NCI-H146 treated with DMSO at 0.1 percent for 48 hours (cell line): Measurements from ENCODE around the gene ERCC4.

Experiments
- DNase-seq: peaks from one replicate; lab custom pipeline; 2025; ENCODE audit not compliant: unreplicated experiment; lab: John Stamatoyannopoulos, UW

The ERCC4 gene

DNA sequence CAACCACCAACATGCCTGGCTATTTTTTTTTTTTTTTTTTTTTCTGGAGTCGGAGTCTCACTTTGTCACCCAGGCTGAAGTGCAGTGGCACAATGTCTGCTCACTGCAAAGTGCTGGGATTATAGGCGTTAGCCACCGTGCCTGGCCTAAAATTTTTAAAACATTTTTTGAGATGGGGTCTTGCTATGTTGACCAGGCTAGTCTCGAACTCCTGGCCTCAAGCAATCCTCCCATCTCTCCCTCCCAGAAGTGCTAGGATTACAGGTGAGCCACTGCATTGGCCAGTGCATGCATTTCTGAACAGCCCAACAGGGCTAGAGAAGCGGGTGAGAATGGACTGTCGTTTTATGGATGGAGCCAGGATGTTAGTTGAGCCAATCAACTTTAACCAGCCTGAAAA is 72.4 kb downstream of the ERCC4 start:
- no peak for DNase-seq

DNA sequence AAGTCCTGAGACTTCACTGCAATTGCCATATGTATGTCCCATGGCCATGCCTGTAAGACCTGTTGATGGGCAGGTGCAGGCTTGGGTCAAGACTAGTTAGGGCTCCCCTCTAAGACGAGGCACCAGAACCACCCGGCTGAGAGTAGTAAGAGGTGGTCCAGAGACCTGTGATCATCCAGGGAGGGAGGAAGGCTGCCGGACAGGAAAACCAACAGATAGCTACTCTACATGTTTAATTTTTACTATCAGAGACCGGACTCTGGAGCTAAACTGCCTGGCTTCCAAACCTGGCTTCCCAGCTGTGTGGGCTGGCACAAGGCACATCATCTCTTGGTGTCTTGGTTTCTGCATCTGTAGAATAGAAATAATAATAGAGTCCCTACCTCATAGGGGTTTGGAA is 73.0 kb downstream of the ERCC4 start:
- DNase-seq = no peak

DNA sequence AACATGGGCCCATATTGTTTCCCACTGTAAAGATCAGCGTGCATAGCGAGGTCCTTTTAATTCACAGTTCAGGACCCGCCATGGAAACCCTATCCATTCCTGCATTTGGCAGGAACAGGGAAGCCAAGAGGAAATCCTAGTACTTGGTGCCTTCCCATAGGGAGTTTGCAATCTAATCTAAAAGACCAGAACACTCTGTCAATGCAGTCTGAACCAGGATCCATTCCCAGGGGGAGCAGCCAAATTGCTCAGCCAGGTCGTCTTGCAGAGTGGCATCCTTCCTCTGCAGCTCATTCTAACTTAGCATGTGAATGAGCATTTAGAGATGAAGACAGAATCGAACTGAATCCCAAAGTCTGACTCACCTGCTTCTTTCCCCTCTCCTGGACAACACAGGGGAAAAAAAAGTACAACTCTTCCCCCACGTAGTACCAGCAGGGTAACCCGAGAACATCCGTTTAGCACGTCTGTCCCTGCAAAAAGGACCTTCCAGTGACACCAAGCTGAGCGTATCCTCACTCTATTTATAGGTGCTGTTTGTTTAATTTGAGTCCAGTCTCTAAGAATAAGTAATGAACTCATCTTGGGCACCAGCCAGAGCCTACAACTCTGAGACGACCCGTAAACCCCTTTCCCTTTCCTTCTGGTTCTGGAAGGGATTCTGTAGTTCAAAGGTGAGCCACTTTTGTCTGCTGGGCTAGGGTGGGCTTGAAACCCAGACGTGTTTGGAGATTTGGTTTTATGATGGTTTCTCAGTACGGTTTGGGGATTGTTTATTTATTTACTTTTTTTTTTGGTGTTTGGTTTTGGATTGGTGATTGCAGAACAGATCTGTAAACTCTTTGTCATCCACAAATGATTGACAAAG is 74.5 kb downstream of the ERCC4 start:
- peak; percentile 23 for DNase-seq

DNA sequence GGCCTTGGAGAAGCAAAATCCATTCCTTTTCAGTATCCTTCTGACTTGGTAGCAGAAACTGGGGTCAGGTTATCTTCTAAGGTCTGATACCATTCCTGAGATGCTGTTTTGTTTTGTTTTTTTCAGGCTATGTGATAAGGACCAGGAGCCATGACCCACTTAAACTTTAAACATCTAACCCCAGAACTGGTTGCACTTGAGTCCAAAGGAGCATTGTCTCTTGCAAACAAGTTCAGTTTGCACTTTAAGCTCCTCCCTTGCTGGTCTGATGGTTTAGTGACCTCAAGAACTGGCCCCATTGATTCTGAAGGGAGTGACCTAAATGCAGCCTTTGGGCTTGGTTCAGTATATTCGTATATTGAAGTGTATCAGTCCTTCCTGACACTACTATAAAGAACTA is 75.2 kb downstream of the ERCC4 start:
- no peak for DNase-seq

GRCh38 chr16:13996778-13997288 is 76.9 kb downstream of the ERCC4 start:
- DNase-seq = no peak

GRCh38 chr16:13997526-13997925 is 77.6 kb downstream of the ERCC4 start:
- DNase-seq = no peak

DNA sequence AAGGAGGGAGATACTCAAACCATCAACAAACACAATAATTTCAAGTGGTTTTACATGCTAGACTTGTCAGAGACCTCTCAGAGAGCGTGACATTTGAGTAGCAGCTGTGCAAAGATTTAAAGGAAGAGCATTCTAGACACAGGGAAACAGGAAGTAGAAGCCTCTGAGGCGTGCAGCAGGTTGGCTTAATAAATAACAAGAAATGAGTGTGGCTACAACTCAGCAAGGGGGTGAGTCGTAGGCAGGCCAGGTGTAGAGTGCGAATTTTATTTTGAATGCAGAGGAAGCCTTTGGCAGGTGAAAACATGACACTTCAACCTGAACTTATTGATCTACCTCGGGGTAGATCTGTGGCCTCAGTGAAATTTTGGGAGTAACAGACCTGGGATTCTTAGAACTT is 78.0 kb downstream of the ERCC4 start:
- DNase-seq = no peak

DNA sequence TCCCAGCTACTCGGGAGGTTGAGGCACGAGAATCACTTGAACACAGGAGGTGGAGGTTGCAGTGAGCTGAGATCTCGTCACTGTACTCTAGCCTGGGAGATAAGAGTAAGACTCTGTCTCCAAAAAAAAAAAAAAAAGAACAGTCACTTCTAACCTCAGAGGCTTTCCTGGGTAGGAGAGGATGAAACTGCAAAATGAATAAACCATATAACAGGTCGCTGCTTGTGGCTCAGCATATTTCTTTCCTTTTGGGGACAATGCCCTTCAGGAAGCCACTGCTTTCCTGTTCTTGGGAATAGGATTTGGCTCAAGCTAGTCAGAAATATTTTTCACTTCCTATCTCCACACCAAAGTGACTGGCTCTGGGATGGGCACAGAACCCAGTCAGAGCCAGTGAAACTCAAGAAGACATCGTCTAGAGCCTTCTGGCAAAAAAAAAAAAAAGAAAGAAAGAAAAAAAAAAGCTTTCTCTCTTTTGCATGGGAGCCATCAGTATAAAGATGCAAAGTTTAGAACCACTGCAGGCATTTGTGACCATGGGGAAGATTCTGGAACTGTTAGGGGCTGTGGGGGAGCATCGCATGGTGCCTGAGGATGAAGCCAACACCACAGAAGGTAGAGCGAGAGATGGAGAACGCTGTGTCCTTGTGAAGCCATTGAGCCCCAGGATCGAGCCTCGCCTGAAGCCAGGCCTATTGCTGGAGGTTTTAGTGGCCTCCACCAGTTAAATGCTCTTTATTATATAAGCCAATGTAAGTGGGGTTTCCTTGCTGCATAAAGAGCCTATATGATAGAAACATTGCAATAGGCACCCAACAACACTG is 79.3 kb downstream of the ERCC4 start:
- no peak for DNase-seq

GRCh38 chr16:13999895-14000425 is 80.0 kb downstream of the ERCC4 start:
- DNase-seq = no peak

- DNase-seq = no peak
These were observed 81.6 kb downstream of the ERCC4 start for GRCh38 chr16:14001521-14001920.
